GM19035 (cell line): ENCODE results near the gene COBL.

Source experiments
- ATAC-seq: cut with Tn5 transposase; IDR thresholded peaks from one replicate; pipeline ENCODE4 v1.9.1; 2021; ENCODE audit not compliant: unreplicated experiment

COBL gene

DNA sequence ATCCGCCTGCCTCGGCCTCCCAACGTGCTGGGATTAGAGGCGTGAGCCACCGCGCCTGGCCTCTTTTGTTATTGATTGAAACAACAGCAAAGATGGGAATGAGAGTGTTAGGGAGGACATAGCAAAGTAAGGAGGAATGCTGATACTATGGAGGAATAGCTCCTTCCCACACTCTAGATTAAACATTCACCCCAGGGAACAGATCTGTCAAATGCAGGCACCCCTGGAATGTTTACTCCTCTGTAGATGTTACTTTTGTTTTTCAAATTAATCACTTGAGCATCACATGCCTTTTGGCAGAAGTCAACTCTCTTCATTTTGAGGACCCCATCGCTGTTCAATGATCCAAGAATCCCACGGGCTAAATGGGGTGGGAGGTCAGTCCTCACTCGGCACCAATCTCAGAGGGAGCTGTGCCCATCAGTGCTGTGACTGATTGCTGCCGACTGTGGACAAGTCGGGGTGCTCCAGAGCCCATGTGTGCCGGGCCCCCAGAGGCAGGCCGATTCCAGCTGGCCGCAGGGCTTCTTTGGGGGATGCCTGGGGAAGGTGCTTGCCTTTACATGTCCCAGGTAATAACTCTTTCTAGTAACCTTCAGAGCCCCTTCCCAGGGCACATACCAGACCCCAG is 10.2 kb upstream of the COBL start:
- no peak for ATAC-seq

DNA sequence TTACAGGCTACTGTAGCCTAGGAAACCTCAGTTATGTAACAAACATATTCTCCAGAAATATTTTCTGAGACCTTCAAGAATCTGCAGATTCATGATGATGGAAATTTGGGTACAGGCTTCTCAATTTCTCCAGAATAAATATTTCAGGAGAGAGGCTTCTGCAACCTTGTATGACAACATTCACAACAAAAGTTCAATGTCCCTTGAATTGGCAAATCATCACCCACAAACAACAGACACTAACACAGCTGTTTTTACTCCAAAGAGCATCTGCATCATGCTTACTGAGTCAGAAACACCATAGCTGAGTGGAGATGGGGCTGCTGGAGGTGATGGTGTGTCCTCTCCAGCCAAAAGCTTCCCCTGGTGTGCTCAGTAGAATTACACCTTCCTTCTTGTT is 9.3 kb upstream of the COBL start:
- ATAC-seq = no peak

DNA sequence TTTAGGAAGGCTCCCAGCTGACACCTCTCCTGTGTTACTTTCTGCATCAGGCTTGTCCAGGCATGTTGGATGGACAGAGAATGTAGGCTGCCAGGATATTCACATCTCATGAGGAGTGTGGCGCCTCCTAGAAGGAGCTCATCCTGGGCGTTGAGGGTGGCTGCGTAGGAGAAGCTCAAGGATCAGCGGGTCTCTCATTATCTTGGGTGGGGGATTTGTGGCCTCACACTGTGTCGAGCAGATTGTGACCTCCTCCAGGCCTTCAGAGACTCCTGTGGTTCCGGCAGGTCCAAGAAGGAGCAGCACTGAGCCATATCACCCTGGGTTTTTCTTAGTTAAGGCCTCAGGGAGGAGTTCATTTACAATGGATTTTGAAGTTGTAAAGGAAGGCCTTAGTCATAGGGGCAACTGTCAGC is 8.7 kb upstream of the COBL start:
- no peak for ATAC-seq

DNA sequence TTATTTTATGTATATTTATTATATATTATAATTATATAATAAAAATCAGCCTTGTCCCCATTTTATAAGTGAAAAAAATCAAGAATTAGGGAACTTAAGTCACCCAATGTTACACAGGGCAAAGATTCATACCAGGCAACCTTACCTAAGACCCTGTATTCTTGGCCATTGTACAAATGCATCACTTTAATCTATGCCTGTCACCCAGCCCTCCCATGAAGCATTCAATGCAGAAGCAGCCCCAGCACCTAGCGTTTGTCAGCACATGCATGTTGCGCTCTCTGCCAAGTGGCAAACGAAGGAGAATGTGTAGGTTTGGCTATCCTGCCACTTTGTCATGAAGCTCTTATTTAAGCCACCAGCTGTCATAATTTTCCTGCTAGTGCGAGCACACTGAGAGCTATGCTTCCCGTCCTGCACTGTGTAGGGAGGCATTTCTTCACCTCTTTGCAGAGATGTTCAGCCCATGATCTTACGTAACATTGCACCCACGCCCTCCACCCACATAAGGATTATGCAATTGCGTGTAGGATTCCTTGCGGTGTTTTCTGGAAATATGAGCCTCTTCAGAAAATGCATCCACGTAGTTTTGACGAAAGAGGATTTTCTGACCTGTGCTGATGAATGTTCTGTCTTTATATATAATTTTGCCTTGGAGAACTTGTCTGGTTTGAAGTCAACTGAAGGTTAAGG is 7.7 kb upstream of the COBL start:
- no peak for ATAC-seq

DNA sequence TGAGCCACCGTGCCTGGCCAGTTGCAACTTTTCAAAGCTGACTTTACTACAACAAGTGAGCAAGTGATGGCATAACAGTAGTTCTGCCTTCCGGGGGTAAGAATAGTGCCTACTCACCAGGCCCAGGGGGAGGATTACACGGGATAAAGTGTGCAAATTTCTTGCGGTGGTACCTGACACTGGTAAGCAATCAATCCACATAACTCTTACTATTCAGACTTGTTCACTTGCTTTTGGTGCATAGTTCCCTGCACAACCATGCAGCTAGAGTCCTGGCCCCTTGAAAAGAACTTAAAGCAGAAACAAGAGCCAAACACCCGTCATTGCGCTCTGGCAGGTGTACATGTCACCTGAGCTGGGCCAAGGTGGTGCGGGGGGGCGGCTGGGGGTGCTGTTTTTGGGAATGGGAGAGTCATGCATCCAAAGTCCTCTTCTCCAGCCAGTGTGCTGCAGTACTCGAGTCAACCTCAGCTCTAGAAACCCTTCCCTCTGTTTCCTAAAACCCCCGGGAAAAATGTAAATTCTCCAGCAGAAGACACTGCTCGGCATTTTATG is 5.4 kb upstream of the COBL start:
- no peak for ATAC-seq

DNA sequence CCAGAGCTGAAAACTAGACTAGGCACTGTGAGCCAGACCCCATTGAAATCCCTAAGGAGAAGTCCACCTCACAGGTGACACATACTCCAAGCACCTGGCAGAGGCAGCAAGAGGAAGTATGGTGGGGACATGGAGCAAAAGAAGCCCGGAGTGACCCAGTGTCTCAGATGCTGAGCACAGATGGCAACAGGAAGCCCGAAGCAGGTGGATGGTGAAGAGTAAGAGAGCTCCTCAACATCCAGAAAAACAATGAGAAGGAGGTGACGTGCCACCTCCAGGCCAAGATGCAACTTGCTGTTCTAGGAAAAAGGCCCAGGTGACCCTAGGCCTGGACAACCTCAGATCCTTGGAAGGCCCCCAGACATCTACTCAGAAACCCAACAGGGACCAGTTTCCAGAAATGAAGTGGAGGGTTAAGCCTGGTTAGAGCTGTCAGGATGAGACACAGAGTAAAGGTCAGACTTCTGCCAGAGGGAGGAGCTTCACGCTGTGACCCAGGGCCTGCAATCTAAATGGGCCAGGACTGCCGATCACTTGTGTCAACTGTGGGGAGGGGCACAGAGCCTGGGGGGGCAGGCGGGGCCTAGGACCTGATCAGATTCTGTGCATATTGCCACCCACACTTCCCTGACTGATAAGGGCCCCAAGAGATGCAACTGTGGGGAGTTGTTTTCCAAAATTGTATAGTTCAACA is 2.4 kb upstream of the COBL start:
- no peak for ATAC-seq

DNA sequence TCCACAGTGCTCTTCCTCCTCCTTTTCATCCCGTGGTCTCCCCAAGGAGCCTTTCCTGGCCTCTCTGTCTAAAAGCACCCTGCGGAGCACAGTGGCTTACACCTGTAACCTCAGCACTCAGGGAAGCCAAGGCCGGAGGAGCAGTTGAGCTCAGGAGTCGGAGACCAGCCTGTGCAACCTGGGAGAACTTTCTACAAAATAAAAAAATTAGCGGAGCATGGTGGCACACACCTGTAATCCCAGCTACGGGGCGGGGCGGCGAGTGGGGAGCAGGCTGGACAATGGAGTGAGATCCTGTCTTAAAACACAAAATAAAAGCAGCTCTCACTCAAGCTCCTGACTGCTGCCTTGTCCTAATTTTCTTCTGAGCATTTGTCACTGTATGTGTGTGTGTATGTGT is 1.4 kb upstream of the COBL start:
- no peak for ATAC-seq

DNA sequence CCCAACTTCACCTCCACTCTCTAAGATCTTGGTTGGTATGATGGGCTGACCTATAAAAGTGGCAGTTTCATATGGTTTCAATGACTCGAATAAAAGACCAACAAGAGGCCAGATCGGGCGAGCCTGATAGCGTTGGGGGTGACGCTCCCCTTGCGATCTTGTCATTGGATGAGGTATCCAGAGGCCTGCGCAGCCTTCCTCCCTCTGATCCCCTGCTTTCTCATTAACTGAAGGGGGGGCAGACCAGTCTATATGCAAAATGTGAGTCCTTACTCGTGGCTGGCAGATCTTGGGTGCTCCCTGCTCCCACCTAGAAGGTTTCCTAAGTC is 937 bp upstream of the COBL start:
- ATAC-seq = no peak

DNA sequence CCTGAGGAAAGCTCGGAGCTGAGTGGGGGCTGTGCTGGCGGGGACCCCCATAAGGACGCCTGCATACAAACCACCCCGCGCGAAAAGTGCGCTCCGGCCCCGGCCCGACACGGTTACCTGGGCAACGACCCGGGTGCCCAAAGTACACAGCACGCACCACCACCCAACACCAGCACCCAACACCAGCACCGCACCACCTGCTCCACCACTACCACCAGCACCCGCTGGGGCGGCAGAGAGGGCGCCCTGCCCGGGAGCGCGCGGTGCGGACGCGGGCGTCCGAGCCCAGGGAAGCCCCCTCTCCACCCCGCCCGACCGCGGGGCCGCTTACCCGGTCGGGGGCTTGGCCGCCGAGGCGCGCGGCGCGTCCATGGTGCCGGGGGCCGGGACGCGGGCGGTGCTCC is 345 bp downstream of the COBL start:
- no peak for ATAC-seq

DNA sequence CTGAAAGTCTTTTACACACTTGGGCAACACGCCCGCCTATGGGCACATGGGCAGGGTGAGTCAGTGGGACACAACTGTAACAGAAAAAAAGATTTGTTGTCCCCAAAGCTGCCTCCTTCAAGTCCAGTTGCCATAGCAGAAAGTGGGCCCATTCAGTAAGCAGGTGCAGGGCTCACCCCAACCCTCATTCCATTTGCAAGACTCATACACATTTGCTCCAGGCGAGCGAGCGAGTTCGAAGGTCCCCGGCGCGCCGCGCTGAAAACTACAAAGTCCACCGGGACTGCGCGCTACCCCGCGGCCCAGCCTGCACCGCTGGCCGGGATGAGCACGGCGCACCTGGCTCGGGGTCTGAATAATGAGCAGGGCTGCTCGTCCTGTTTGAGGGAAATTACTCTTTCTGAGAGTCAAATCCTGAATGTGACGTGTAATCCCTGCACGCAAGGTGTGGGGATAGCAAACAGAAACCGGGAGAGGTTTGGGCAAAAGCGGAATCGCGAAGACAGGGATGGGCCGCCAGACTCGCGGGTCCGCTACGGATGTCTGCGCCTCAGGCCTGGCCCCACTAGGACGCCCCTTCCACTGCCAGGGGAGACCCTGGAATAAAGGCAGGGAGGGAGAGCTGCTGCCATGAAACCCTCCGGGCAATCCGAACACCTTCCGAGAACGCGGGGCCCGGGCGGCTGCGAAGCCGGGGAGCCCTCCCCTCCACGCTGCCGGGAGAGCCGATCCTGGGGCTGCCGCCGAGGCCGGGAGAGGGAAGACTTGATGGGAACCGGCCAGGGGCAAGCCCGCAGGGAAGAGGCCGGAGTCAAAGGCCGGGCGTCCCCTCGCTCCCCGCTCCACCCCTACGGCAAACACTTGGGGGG is 982 bp downstream of the COBL start:
- no peak for ATAC-seq

DNA sequence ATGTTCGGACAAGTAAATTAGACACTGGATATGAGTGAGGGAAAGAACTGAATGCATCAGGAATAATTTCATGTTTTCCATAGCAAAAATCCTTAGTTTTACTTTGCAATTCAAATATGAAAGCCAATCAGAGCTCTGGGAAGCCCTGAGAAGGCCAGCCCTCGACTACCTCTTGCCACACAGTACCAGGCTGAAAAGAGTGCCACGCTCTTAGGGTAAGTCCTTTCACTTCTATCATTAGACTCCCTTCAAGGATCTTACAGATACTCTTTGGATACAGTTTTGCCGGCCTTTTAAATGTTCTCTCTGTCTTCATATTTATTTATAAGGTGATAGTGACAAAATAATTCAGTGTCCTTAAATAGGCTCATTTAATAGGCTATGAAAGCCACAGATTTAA is 1.9 kb downstream of the COBL start:
- ATAC-seq = no peak

DNA sequence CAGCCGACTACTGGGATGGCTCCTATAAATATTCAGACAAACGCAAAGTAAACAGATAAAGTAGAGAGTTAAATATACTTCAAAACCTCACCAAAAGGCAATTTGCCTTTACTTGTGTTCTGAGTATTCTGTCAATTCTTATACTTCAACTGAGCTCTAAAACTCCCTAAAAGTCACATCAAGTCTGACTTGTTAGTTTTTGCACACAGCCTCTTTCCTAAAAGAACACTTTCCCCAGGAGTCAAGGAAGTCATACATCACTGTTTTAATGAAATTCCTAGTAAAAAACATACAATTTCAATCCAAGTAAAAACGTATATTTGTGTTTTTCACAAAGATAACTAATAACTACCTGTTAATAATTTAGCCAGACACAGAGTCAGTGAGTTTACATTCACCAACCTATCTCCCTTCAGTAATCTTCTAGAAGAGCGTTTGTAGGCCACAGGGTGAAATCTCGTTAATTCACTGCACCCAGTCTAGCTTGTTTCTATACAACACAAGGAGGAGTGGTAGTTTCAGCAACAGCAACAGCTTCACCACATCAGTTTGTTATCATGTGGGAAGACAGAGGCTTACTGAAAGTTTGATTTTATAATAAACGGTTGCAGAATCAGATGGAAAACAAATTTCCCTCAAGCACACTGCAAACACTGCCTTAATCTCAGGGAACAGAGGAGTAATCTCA is 2.7 kb downstream of the COBL start:
- ATAC-seq = no peak

DNA sequence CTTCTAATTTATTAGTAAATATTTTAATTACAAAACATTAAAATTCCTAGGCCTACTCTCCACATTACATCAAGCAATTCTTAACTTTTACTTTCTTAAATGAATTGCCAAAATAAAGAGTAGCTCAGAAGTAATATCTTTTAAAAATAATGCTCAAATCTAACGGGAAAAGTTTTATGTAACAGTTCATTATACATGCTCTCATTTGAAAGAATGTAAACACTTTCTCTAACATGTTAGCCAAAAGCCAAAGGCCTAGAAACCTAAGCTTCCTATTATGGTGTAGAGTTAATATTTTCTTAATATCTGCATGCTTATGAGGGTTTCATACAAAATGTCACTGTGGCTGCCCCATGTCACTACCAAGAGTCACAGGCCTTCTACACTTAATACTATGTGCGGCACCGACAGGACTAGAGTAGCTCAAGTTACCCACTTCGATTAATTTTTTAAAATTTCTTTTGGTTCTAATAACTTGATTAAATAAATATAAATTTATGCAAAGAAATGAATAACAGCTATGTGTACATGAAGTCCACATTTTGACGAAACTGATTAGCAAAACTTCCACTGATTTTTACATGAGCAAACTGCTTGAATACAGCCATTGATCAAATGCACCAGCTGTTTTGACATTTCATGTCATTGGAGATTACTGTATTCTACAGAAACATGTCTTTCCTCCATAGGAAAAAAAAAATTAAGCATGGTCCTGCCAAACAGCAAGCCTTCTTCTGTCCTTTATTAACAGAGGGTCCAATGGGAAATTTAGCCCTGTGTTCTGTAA is 3.5 kb downstream of the COBL start:
- ATAC-seq = no peak

DNA sequence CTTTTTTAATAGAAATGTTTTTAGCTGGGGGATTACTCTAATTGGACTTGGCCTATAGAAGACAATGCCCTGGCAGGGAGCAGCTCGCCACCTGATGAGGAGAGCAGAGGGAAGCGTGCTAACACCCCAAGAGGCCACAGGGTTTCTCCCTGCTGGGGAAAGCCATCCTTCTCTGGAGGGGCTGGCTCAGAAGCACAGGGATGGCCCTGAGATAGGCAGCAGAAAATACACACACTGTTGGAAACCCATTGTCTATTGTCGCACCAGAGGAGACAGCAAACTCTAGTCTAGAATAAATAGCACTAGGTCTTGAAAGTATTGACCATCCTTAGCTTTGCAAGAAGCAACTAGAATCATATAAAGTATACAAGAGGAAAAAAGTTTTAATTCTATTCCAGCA is 5.4 kb downstream of the COBL start:
- ATAC-seq = no peak

DNA sequence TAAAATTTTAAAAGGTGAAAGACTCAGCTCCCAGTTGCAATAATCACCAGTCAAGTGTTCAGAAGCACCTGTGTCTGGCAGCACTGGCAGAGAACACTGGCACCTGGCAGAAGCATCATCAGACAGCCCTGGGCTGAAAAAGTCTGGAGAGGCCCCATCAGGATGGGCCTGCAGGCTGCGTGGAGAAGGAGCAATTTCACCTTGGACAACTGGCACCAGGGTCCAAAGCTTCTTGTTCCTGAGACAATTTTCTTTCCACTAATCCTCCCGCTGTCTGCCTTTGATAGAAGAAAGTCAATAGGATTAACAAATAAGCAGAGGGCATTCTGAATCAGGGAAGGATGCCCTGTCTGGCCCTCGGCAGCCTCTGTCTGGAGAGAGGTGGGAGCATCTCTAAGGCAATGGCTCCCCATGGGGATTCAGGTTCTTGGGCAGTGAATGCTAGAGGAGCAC is 6.5 kb downstream of the COBL start:
- no peak for ATAC-seq

DNA sequence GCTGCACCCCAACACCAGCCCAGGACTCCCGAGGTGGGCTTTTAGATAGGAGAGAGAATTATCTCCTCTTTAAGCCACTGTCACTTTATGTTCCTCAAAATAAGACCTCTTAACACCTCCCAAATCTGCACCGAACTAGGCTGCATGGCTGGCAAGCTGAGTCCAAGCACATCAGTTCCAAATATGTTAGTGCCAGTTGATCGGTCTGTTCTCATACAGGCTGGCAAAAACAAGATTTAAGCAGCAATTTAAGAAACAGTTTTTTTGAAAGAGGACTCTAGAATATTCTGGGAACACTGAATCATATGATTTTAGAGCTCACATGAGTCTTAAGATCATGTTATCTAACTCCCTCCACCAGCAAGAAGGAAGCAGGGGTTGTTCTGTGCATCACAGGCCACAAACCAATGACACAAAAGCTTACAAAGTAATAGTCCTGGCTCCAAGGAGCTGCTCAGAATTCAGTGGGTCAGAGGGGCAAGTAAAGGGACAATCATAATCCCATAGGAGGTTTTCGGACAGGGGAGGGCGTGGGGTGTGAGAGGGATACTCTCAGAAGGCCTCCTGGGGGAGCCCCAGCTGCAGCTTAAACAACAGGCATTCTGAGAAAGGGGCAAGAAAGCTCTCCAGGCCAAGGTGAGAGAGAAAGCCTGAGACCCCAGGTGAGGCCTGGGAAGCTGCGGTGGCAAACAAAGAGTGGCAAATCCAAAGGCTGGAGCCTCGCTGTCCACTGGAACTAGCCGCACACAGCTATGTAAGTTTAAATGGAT is 7.1 kb downstream of the COBL start:
- no peak for ATAC-seq

DNA sequence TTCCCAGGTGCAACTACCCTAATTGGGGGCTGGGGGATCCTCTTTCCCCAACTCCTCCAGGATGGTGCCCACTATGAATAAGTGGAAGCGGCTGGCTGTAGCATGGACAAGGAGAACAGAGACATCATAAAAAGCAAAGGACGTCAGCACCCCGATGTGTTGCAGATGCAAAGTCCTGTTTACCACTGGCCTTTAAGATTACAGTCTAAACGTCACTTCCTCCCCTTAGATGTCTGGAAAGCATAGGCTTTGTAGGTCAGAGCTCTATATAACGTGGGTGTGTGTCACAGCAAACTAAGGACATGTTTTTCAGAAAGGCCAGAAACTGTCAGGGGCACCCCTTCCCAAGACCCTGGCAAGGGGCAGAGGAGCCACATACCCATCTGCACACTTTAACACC is 7.9 kb downstream of the COBL start:
- ATAC-seq = no peak

DNA sequence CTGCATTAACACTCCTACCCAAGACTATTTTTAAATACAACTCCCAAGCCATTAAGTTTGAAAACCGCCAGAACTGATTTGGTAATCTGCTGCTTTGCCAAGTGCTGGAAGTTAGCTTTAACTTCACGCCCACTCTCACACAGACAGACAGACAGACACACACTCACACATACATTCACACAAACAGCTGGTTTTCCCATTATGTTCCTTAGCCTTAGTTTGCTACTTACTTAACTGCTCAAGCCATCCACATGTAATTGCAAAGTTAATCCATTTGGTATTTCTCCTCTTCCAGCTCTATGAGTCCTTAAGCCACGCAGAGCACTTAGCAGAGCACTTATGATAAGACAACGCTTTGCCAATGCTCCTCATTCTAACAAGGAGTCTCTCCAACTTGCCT is 8.3 kb downstream of the COBL start:
- no peak for ATAC-seq

DNA sequence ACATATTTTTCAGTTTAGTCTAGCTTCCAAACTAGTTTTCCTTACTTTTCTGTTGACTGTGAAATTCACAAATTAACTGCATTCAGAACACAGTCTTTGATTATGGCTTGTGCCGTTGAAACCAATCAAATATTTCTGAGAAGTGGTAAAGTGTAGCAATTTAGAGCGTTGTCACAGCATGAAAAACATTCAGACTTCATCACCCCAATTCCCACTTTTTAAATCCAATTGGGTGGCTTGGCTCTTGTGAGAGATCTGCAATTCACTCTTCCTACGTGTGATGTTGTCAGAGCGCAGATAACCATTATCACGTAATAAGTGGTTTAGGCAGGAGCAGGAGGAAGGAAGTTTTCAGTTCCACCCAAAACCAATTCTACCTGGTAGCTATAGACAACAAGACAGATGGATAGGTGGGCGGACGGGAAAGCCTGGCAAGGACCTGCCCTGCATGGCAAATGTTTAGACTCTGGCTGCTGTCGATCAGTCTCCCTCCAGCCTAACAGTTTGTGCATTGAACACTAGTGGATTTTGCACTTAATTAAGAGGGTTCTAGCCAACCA is 8.9 kb downstream of the COBL start:
- no peak for ATAC-seq
